ENCODE results near the gene TEAD2. TPM values are rescaled to one million over a fixed set of nuclear protein-coding genes. Genes with fewer than 3 reads are reported as not detected.

The TEAD2 gene
- total and polyA plus RNA-seq, 9 of the 15 experiments (the other 6 are each of a cell fraction or from before 2014, with no cell fraction given): 1.6 to 27.0 (median 13.9) TPM

DNA sequence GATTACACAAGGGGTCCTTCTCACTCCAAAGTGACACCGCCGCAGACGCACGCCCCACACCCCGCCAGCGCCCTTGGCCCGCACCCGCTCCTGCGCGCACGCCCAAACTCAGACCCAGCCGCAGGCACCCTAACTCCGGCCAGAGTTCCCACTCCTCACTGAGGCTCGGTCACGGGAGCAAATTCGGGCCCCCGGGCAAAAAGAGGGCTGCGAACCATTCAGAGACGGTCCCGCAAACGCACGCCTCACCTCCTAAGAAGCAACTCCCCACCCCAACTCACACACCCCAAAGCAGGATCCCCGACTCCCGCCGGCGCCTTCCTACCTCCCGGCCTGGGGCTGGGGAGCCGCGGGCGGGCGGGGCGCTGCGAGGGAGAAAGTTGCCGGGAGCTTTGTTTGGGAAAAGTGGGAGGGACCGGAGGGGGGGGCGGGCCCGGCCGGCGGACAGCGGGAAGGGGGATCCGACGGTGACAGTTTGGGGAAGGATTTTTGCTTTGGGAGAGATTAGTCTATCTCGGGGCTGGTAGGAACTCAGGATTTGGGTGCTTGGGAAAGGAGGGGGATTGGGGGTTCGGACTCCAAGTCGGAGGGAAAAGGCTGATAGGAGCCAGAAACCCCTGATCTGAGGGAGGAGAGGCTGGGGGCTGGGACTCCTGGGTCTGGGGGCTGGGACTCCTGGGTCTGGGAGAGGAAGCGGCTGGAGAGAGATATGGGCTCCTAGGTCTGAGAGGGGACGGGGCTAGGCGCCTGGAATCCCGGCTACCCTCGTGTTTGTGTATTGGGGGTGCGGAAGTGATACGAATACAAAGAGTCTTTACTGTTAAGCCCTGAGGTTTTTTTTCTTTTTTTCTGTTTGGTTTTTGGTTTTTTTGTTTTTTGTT, at the start of gene TEAD2 (continued):
- no peak for TF ChIP-seq SLC30A9 (CRISPR knock-in tag; IDR thresholded peaks at IDR 0.05)
- TF ChIP-seq, protein P1, sequence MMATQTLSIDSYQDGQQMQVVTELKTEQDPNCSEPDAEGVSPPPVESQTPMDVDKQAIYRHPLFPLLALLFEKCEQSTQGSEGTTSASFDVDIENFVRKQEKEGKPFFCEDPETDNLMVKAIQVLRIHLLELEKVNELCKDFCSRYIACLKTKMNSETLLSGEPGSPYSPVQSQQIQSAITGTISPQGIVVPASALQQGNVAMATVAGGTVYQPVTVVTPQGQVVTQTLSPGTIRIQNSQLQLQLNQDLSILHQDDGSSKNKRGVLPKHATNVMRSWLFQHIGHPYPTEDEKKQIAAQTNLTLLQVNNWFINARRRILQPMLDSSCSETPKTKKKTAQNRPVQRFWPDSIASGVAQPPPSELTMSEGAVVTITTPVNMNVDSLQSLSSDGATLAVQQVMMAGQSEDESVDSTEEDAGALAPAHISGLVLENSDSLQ (IDR thresholded peaks at IDR 0.05): peak; percentile 4; the same call in 1 of the 2 replicates
- TF ChIP-seq FOSL1 (tag; conservative IDR thresholded peaks at IDR 0.05): no peak
- no peak for TF ChIP-seq TGIF2 (CRISPR knock-in tag; IDR thresholded peaks at IDR 0.05)
- TF ChIP-seq, protein P2, sequence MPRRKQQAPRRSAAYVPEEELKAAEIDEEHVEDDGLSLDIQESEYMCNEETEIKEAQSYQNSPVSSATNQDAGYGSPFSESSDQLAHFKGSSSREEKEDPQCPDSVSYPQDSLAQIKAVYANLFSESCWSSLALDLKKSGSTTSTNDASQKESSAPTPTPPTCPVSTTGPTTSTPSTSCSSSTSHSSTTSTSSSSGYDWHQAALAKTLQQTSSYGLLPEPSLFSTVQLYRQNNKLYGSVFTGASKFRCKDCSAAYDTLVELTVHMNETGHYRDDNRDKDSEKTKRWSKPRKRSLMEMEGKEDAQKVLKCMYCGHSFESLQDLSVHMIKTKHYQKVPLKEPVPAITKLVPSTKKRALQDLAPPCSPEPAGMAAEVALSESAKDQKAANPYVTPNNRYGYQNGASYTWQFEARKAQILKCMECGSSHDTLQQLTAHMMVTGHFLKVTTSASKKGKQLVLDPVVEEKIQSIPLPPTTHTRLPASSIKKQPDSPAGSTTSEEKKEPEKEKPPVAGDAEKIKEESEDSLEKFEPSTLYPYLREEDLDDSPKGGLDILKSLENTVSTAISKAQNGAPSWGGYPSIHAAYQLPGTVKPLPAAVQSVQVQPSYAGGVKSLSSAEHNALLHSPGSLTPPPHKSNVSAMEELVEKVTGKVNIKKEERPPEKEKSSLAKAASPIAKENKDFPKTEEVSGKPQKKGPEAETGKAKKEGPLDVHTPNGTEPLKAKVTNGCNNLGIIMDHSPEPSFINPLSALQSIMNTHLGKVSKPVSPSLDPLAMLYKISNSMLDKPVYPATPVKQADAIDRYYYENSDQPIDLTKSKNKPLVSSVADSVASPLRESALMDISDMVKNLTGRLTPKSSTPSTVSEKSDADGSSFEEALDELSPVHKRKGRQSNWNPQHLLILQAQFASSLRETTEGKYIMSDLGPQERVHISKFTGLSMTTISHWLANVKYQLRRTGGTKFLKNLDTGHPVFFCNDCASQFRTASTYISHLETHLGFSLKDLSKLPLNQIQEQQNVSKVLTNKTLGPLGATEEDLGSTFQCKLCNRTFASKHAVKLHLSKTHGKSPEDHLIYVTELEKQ (CRISPR knock-in tag; IDR thresholded peaks at IDR 0.05): no peak
- no peak for TF ChIP-seq FIP1L1 (IDR thresholded peaks at IDR 0.05; ENCODE audit: low read depth, low read length, poor library complexity, severe bottlenecking)
- TF ChIP-seq ZBTB12 (CRISPR knock-in tag; IDR thresholded peaks at IDR 0.05): no peak
- TF ChIP-seq PHF8 (IDR thresholded peaks at IDR 0.05; ENCODE audit: borderline replicate concordance, low read length): peak; percentile 53; the same call in 1 of the 2 replicates
- no peak for TF ChIP-seq SMARCC2 (IDR thresholded peaks at IDR 0.05; ENCODE audit: low read depth)
- no peak for TF ChIP-seq GTF2A2 (tag; IDR thresholded peaks at IDR 0.05)
- no peak for TF ChIP-seq YBX1 (IDR thresholded peaks at IDR 0.05)
- no peak for TF ChIP-seq SIRT6 (IDR thresholded peaks at IDR 0.05; ENCODE audit: low read depth, low read length)
- peak; percentile 52; the same call in 1 of the 2 replicates for TF ChIP-seq POLR2A (conservative IDR thresholded peaks at IDR 0.05)
- TF ChIP-seq MTA1 (IDR thresholded peaks at IDR 0.05; ENCODE audit: borderline replicate concordance): no peak

Measured in K562 (cell line).